Measurements from ENCODE around the gene SAPCD2. TPM values are rescaled to one million over a fixed set of nuclear protein-coding genes. Genes with fewer than 3 reads are reported as not detected.

SAPCD2 gene
- total RNA-seq, 1 experiment from 2014 or later = 30.6 TPM

DNA sequence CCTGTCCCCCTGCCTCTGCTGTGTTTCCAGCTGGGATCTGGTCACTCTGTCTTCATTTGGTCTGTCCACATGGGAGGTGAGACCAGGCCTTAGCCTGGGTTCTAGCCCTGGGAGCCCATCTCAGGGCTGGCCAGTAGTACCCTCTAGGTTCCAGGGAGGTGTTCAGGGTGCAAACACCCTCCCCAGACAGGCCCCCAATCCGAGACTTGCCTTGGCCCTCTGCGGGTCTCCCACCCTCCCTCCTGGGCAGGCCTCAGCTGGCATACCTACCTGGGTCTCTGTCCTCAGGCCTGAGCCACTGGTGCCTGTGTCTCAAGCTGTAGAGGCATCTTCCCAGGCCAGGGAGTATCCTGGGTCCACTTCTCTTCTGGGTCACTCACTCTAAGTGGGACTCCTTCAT is 925 bp upstream of the SAPCD2 start:
- POLR2A ChIA-PET (ENCODE audit: low non-redundant PET) = interaction anchor here (0.7 kb wide), 1 partner anchor 152 kb away, joined by 3 read pairs; no protein-coding TSS in a partner anchor

GRCh38 chr9:137070906-137071275 is 534 bp upstream of the SAPCD2 start:
- Histone ChIP-seq H3K36me3 (ENCODE audit: insufficient read depth, low read length, poor library complexity, severe bottlenecking) (no peaks in the 10 kb centered on the region), H3K4me1 (ENCODE audit: insufficient read depth, low read length, poor library complexity, severe bottlenecking) (peaks cover 15% of the 10 kb centered on the region), H3K27ac (ENCODE audit: low read depth, low read length, poor library complexity, severe bottlenecking) (peak overlapping the region; percentile 68), H3K4me3 (ENCODE audit: low read depth, low read length, poor library complexity, severe bottlenecking) (peak overlapping the region; percentile 61), H3K27me3 (replicated peaks; ENCODE audit: insufficient read depth, low read depth, low read length, poor library complexity) (no peaks in the 10 kb centered on the region), H3K9me3 (ENCODE audit: low read depth, low read length, poor library complexity, severe bottlenecking) (no peaks in the 10 kb centered on the region)
- intact Hi-C loops (cut with micrococcal nuclease; ENCODE audit: unreplicated experiment) = no loop called here
- no TSS peak for BruUV-seq (replicated peaks)
- ChIA-PET CTCF (interaction anchor here (0.6 to 1.8 kb wide), 4 partner anchors 23 to 236 kb away, joined by 3 to 5 read pairs (median 4); no protein-coding TSS in a partner anchor), POLR2A (ENCODE audit: low non-redundant PET) (interaction anchor here (0.6 to 0.7 kb wide), 2 partner anchors 57 to 281 kb away, joined by 3 read pairs; no protein-coding TSS in a partner anchor)
- no peak for DNase-seq (ENCODE audit: low spot score)
- TF ChIP-seq, protein P1, sequence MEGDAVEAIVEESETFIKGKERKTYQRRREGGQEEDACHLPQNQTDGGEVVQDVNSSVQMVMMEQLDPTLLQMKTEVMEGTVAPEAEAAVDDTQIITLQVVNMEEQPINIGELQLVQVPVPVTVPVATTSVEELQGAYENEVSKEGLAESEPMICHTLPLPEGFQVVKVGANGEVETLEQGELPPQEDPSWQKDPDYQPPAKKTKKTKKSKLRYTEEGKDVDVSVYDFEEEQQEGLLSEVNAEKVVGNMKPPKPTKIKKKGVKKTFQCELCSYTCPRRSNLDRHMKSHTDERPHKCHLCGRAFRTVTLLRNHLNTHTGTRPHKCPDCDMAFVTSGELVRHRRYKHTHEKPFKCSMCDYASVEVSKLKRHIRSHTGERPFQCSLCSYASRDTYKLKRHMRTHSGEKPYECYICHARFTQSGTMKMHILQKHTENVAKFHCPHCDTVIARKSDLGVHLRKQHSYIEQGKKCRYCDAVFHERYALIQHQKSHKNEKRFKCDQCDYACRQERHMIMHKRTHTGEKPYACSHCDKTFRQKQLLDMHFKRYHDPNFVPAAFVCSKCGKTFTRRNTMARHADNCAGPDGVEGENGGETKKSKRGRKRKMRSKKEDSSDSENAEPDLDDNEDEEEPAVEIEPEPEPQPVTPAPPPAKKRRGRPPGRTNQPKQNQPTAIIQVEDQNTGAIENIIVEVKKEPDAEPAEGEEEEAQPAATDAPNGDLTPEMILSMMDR (conservative IDR thresholded peaks at IDR 0.05; ENCODE audit: low read depth, low read length) = no peak
- no peak for TF ChIP-seq EZH2 (IDR thresholded peaks at IDR 0.05; ENCODE audit: borderline replicate concordance, low read depth, low read length, poor library complexity, severe bottlenecking)

More for the DNA sequence above, 925 bp upstream of the SAPCD2 start:
- intact Hi-C loops (cut with micrococcal nuclease; ENCODE audit: unreplicated experiment) = no loop called here
- CTCF ChIA-PET = interaction anchor here (0.6 to 1.8 kb wide), 3 partner anchors 23 to 165 kb away, joined by 3 to 5 read pairs (median 4); no protein-coding TSS in a partner anchor
- H3K4me3 ChIP-seq (ENCODE audit: low read depth, low read length, poor library complexity, severe bottlenecking) = peak overlapping the region; percentile 61
- no peaks in the 10 kb centered on the region for H3K9me3 ChIP-seq (ENCODE audit: low read depth, low read length, poor library complexity, severe bottlenecking)
- no TSS peak for BruUV-seq (replicated peaks)
- H3K27ac ChIP-seq (ENCODE audit: low read depth, low read length, poor library complexity, severe bottlenecking) = peak overlapping the region; percentile 68
- no peaks in the 10 kb centered on the region for H3K27me3 ChIP-seq (replicated peaks; ENCODE audit: insufficient read depth, low read depth, low read length, poor library complexity)
- H3K4me1 ChIP-seq (ENCODE audit: insufficient read depth, low read length, poor library complexity, severe bottlenecking) = peaks cover 15% of the 10 kb centered on the region
- DNase-seq (ENCODE audit: low spot score) = no peak
- no peaks in the 10 kb centered on the region for H3K36me3 ChIP-seq (ENCODE audit: insufficient read depth, low read length, poor library complexity, severe bottlenecking)
- TF ChIP-seq EZH2 (IDR thresholded peaks at IDR 0.05; ENCODE audit: borderline replicate concordance, low read depth, low read length, poor library complexity, severe bottlenecking) = no peak
- TF ChIP-seq, protein P1 (conservative IDR thresholded peaks at IDR 0.05; ENCODE audit: low read depth, low read length) = no peak

DNA sequence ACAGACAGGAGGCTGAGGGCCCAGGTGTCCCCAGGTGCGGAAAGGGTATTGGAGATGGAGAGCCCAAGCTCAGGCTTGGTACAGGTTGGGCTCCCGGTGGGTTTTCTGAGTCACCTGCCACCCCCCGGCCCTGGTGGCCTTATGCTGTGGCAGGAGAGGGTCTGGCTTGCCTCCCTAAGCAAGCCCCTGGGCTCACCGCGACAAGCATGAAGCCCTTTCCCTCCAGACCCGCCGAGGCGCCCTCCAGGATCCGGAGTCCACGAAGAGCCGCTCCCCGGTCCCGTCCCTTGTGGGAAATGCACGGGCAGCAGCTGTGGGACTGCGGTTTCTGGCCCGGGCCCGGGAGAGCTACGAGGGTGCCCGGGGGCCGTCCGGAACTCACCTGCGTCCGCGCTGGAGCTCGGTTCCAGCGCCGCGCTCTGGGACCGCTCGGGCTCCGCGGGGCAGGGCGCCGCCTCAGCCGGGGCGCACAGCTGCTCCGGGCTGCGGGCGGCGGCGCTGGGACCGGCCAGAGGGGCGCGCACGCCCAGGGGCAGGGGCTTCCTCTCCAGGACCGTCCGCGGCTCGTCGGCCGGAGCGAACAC is 757 bp downstream of the SAPCD2 start:
- H3K27me3 ChIP-seq (replicated peaks; ENCODE audit: insufficient read depth, low read depth, low read length, poor library complexity) = no peaks in the 10 kb centered on the region
- DNase-seq (ENCODE audit: low spot score) = no peak
- H3K36me3 ChIP-seq (ENCODE audit: insufficient read depth, low read length, poor library complexity, severe bottlenecking) = peaks cover 7% of the 10 kb centered on the region
- CTCF ChIA-PET = interaction anchor here (0.6 to 1.8 kb wide), 4 partner anchors 17 to 369 kb away, joined by 3 to 4 read pairs (median 4); no protein-coding TSS in a partner anchor
- TF ChIP-seq EZH2 (IDR thresholded peaks at IDR 0.05; ENCODE audit: borderline replicate concordance, low read depth, low read length, poor library complexity, severe bottlenecking) = no peak
- TF ChIP-seq, protein P1 (conservative IDR thresholded peaks at IDR 0.05; ENCODE audit: low read depth, low read length) = no peak
- POLR2A ChIA-PET (ENCODE audit: low non-redundant PET) = interaction anchor here (0.7 kb wide), 1 partner anchor 17 kb away, joined by 7 read pairs; the partner anchor contains the start of gene MAN1B1
- peak overlapping the region; percentile 68 for H3K27ac ChIP-seq (ENCODE audit: low read depth, low read length, poor library complexity, severe bottlenecking)
- H3K4me1 ChIP-seq (ENCODE audit: insufficient read depth, low read length, poor library complexity, severe bottlenecking) = peaks cover 15% of the 10 kb centered on the region
- no peaks in the 10 kb centered on the region for H3K9me3 ChIP-seq (ENCODE audit: low read depth, low read length, poor library complexity, severe bottlenecking)
- H3K4me3 ChIP-seq (ENCODE audit: low read depth, low read length, poor library complexity, severe bottlenecking) = peak overlapping the region; percentile 61
- no TSS peak for BruUV-seq (replicated peaks)
- intact Hi-C loops (cut with micrococcal nuclease; ENCODE audit: unreplicated experiment) = no loop called here
